ENCODE measurements around the gene BANK1.

The BANK1 gene

GRCh38 chr4:101910786-101911373 lies 120.3 kb downstream of the BANK1 start:
- DNase-seq = no peak

GRCh38 chr4:101911616-101912015 lies 121.1 kb downstream of the BANK1 start:
- no peak for DNase-seq

- no peak for DNase-seq
These were observed 124.2 kb downstream of the BANK1 start for GRCh38 chr4:101914761-101915160.

- DNase-seq = no peak
These were observed 128.9 kb downstream of the BANK1 start for GRCh38 chr4:101919373-101919977.

- DNase-seq = no peak
These were observed 130.8 kb downstream of the BANK1 start for GRCh38 chr4:101921370-101921769.

DNA sequence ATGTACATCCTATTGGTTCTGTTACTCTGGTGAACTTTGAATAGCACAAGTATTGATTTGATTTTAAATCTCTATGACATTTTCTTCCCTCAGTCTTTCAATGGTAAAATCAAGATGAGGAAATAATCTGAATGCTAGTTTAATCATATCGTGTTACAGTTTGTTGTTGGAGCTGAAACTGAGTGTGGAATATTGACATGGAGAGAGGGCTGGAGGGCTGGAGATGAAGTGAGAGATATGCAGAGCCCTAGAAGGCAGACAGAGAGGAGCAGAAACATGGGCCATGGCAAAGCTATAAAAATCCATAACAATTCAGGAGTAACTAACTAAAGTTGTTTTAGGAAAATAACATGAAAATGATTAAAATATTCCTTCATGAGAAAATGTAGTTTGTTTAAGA lies 141.1 kb downstream of the BANK1 start:
- DNase-seq = no peak

DNA sequence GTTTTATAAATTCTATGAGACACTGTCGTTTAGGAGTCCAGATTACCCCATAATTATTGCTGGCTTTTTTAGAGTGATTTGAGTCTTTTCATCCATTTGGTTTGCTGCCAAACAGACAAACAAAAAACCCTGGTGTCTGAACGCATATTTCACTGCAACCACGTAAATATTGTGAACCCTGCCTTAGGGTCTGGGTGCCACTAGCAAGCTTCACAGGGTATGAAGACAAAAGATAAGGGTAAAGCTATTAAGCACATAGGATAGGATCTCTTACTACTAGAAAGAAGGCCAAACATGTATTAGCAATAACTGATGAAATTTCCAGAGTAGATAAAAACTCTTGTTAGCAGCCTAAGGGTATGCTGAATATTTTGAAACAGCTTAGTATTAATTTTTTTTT lies 143.3 kb downstream of the BANK1 start:
- DNase-seq = no peak

- DNase-seq = no peak
These were observed 148.3 kb downstream of the BANK1 start for GRCh38 chr4:101938836-101939235.

GRCh38 chr4:101941816-101942358 lies 151.4 kb downstream of the BANK1 start:
- no peak for DNase-seq

GRCh38 chr4:101942891-101943290 lies 152.4 kb downstream of the BANK1 start:
- DNase-seq = no peak

- DNase-seq = no peak
These were observed 154.1 kb downstream of the BANK1 start for GRCh38 chr4:101944649-101945048.

- no peak for DNase-seq
These were observed 157.5 kb downstream of the BANK1 start for GRCh38 chr4:101948055-101948454.

DNA sequence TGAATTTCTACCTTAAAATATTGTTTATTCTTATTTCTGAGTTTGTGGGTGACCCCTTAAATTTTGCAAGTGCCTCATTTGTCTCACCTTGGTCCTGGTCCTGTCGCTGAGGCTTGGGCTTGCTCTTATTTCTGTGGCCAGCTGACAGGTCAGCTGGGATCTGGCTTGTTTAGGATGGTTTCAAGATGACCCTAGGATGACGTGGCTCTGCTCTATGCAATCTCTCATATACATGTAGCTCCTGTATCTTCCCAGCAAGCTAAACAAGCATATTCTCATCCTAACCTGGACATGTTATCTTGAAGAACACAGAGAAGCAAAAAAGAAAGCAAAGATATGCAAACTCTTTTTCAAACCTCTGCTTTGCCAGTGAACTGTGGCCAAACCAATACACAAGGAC lies 158.4 kb downstream of the BANK1 start:
- no peak for DNase-seq

GRCh38 chr4:101950258-101950979 lies 159.9 kb downstream of the BANK1 start:
- no peak for DNase-seq

GRCh38 chr4:101952985-101953384 lies 162.5 kb downstream of the BANK1 start:
- no peak for DNase-seq

DNA sequence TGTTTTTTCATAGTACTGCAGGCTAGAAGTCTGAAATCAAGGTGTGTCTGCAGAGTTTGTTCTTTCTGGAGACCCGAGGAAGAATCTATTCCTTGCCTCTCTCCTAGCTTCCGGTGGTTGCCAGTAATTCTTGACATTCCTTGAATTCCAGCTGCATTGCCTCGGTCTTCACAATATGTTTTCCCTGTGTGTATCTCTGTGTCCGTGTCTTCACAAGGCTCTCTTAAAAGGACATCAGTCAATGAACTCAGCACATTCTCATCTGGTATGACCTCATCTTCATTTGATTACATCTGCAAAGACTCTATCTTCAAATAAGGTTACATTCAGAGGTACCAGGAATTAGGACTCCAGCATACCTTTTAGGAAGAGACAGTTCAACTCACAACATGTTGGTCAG lies 163.4 kb downstream of the BANK1 start:
- no peak for DNase-seq

DNA sequence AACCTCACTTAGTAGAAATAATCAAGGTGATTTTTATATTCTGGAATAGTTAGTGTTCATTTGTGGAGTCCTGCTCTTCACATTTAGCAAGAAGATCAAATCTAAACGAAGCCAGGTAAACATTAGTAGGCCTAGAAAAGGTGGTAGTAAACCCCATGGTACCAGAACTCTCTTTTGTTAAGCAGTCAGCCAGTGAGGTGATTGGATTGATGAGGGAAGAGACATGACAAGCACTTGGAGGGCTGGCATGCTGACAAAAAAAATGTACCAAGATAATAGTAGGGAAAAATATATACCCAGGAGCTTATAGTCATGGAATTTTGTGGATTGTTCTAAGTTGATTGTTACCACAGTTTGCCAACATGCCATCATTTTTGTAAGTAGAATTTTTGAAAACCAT lies 163.8 kb downstream of the BANK1 start:
- DNase-seq = no peak

DNA sequence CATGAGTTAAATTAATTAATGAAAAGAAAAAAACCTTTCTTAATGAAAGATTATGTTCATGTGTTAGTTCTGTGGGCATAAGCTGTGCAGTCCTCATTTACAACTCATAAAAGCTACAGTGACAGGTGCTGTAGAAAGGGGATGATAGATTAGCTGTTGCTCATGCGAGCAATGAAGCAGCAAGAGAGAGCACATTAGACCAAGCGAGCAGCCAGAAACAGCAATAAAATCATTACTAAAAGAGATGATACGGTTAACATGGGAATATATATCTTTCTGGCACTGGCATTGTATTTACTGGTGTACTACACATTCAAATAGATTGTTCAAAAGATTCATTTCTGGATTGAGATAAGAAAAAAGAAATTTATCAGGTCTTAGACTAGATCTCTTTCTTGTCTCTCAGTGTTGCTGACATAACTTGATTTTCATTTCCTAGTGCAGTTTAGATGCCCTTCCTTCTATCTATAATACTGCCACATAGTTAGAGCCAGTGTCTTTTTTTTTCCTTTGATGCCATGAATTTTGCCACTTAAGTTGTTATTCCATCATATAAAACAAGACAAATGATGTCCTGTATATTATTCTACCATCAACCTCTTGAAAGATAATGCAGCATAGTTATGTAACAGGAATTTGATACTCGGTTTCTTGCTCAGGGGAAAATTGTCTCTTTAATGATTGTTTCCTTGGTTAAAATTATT lies 164.6 kb downstream of the BANK1 start:
- DNase-seq = no peak

GRCh38 chr4:101956068-101956825 lies 165.7 kb downstream of the BANK1 start:
- no peak for DNase-seq

GRCh38 chr4:101958547-101958946 lies 168.0 kb downstream of the BANK1 start:
- DNase-seq = no peak

- DNase-seq = no peak
These were observed 169.9 kb downstream of the BANK1 start for GRCh38 chr4:101960431-101960830.

GRCh38 chr4:101961144-101961543 lies 170.6 kb downstream of the BANK1 start:
- DNase-seq = no peak
